Measurements from ENCODE around the gene TAS1R3.

The TAS1R3 gene

DNA sequence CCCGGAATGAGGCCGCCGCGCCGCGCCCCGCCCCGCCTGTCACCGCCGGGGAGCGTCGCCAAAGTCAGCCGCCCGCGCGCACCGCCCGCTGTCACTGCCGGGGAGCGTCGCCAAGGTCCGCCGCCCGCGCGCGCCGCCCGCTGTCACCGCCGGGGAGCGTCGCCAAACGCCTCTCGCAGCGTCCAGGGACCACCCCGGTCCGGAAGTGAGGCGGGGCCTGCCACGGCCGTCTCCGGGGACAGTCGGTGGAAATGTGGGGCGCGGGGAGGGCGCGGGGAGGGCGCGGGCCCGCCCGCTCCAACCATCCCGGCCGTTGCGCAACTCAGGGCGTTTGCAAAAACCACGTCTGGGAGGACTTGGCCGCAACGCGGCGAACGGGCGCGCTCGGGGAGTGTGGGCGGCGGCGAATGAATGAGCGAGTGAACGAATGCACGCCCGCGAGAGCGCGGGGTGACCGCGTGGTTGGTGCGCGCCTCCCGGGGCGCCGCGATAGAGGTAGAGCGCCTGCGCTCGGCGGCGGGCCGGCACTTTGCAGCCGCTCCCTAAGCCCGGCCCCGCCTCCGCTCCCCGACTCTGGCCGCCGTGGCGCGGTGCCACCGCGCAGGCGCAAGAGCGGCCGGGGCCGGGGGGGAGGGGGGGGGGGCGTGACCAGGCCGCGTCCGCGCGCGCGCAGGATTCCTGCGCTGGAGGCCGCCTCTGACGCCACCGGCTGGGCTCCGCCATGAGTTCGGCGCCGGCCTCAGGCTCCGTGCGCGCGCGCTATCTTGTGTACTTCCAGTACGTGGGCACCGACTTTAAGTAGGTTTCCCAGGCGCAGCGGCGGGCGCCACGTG is 22.9 kb upstream of the TAS1R3 start, which contains the start of the genes ACAP3 and PUSL1:
TSS of gene ACAP3 (minus strand) at position 8 of the 833 bp plus-strand sequence. CDS start 115 bp downstream, outside the sequence.
TSS of gene PUSL1 (plus strand) at position 675 of the 833 bp plus-strand sequence. CDS start at position 722, 47 bp downstream.
- WGBS (ENCODE audit: extremely low coverage, insufficient coverage, low lambda C conversion rate): no CpG with 5 or more reads among the region's 131 CpGs
- H4K8ac ChIP-seq (ENCODE audit: low read depth, low read length): no peak within 1 kb of the TSS

GRCh38 chr1:1308756-1309250 is 22.3 kb upstream of the TAS1R3 start:
- peak overlapping the region; percentile 91 for H3K9ac ChIP-seq (ENCODE audit: low read length)
- H3K4me1 ChIP-seq (ENCODE audit: control insufficient read depth, low read depth, low read length): peaks cover 11% of the 10 kb centered on the region
- H3K27me3 ChIP-seq (ENCODE audit: insufficient read depth, low read length, poor library complexity): no peaks in the 10 kb centered on the region
- DNase-seq: no peak
- H3K36me3 ChIP-seq (ENCODE audit: control insufficient read depth, insufficient read depth, low read length): peaks cover 15% of the 10 kb centered on the region
- H4K8ac ChIP-seq (ENCODE audit: low read depth, low read length): no peak overlapping the region
- H2BK120ac ChIP-seq (ENCODE audit: low read depth, low read length): no peak overlapping the region
- peaks cover 3% of the 10 kb centered on the region for H3K79me2 ChIP-seq (ENCODE audit: control insufficient read depth, insufficient read depth, low read length)
- H2BK5ac ChIP-seq (ENCODE audit: low read length): no peak overlapping the region
- peak overlapping the region; percentile 15 for H3K27ac ChIP-seq (ENCODE audit: low read depth, low read length)
- no peak overlapping the region for H3K4ac ChIP-seq (ENCODE audit: low read depth, low read length)
- peak overlapping the region; percentile 92 for H3K56ac ChIP-seq (ENCODE audit: low read length)
- peak overlapping the region; percentile 73 for H3K4me3 ChIP-seq (ENCODE audit: low read length)
- no CpG with 5 or more reads among the region's 66 CpGs for WGBS (ENCODE audit: extremely low coverage, insufficient coverage, low lambda C conversion rate)
- H4K5ac ChIP-seq (ENCODE audit: low read length): no peak overlapping the region
- peaks cover 11% of the 10 kb centered on the region for H3K79me1 ChIP-seq (ENCODE audit: low read length)
- H3K4me2 ChIP-seq (ENCODE audit: low read length): peak overlapping the region; percentile 87
- H2BK15ac ChIP-seq (replicated peaks; ENCODE audit: low read depth): no peak overlapping the region
- no peak overlapping the region for H2AK5ac ChIP-seq (ENCODE audit: low read length)
- peak overlapping the region; percentile 45 for H3K23ac ChIP-seq (ENCODE audit: low read length)
- peak overlapping the region; percentile 29 for H3K18ac ChIP-seq (ENCODE audit: low read length)

More for the DNA sequence above, 22.9 kb upstream of the TAS1R3 start, which contains the start of the genes ACAP3 and PUSL1:
- H3K79me2 ChIP-seq (ENCODE audit: control insufficient read depth, insufficient read depth, low read length): peaks cover 3% of the 10 kb centered on the region
- peak within 1 kb of the TSS; percentile 89 for H3K4me2 ChIP-seq (ENCODE audit: low read length)
- H3K9ac ChIP-seq (ENCODE audit: low read length): peak within 1 kb of the TSS; percentile 94
- H3K23ac ChIP-seq (ENCODE audit: low read length): peak within 1 kb of the TSS; percentile 66
- peaks cover 11% of the 10 kb centered on the region for H3K4me1 ChIP-seq (ENCODE audit: control insufficient read depth, low read depth, low read length)
- no peak within 1 kb of the TSS for H4K5ac ChIP-seq (ENCODE audit: low read length)
- DNase-seq: peak; percentile 93
- H3K18ac ChIP-seq (ENCODE audit: low read length): peak within 1 kb of the TSS; percentile 29
- H2BK120ac ChIP-seq (ENCODE audit: low read depth, low read length): no peak within 1 kb of the TSS
- peaks cover 9% of the 10 kb centered on the region for H3K36me3 ChIP-seq (ENCODE audit: control insufficient read depth, insufficient read depth, low read length)
- H2BK5ac ChIP-seq (ENCODE audit: low read length): peak within 1 kb of the TSS; percentile 59
- peak within 1 kb of the TSS; percentile 74 for H3K4me3 ChIP-seq (ENCODE audit: low read length)
- no peak within 1 kb of the TSS for H2BK15ac ChIP-seq (replicated peaks; ENCODE audit: low read depth)
- peak within 1 kb of the TSS; percentile 73 for H3K4ac ChIP-seq (ENCODE audit: low read depth, low read length)
- H3K27me3 ChIP-seq (ENCODE audit: insufficient read depth, low read length, poor library complexity): no peaks in the 10 kb centered on the region
- peaks cover 11% of the 10 kb centered on the region for H3K79me1 ChIP-seq (ENCODE audit: low read length)
- peak within 1 kb of the TSS; percentile 95 for H3K56ac ChIP-seq (ENCODE audit: low read length)
- peak within 1 kb of the TSS; percentile 89 for H3K27ac ChIP-seq (ENCODE audit: low read depth, low read length)
- peak within 1 kb of the TSS; percentile 17 for H2AK5ac ChIP-seq (ENCODE audit: low read length)

- Histone ChIP-seq H3K23ac (ENCODE audit: low read length) (peak overlapping the region; percentile 66), H2BK5ac (ENCODE audit: low read length) (no peak overlapping the region), H3K4ac (ENCODE audit: low read depth, low read length) (no peak overlapping the region), H4K8ac (ENCODE audit: low read depth, low read length) (no peak overlapping the region), H3K79me1 (ENCODE audit: low read length) (peaks cover 11% of the 10 kb centered on the region), H3K18ac (ENCODE audit: low read length) (peak overlapping the region; percentile 29), H3K27me3 (ENCODE audit: insufficient read depth, low read length, poor library complexity) (no peaks in the 10 kb centered on the region), H2BK120ac (ENCODE audit: low read depth, low read length) (no peak overlapping the region), H3K79me2 (ENCODE audit: control insufficient read depth, insufficient read depth, low read length) (peaks cover 3% of the 10 kb centered on the region), H3K27ac (ENCODE audit: low read depth, low read length) (no peak overlapping the region), H4K5ac (ENCODE audit: low read length) (no peak overlapping the region), H3K36me3 (ENCODE audit: control insufficient read depth, insufficient read depth, low read length) (peaks cover 19% of the 10 kb centered on the region), H2BK15ac (replicated peaks; ENCODE audit: low read depth) (no peak overlapping the region), H3K4me1 (ENCODE audit: control insufficient read depth, low read depth, low read length) (peaks cover 10% of the 10 kb centered on the region), H3K4me2 (ENCODE audit: low read length) (peak overlapping the region; percentile 87), H3K9ac (ENCODE audit: low read length) (peak overlapping the region; percentile 91), H2AK5ac (ENCODE audit: low read length) (no peak overlapping the region), H3K4me3 (ENCODE audit: low read length) (peak overlapping the region; percentile 73), H3K56ac (ENCODE audit: low read length) (peak overlapping the region; percentile 92)
- peak; percentile 57 for DNase-seq
- WGBS (ENCODE audit: extremely low coverage, insufficient coverage, low lambda C conversion rate): no CpG with 5 or more reads among the region's 57 CpGs
Measured at GRCh38 chr1:1309251-1310108, 21.6 kb upstream of the TAS1R3 start.

DNA sequence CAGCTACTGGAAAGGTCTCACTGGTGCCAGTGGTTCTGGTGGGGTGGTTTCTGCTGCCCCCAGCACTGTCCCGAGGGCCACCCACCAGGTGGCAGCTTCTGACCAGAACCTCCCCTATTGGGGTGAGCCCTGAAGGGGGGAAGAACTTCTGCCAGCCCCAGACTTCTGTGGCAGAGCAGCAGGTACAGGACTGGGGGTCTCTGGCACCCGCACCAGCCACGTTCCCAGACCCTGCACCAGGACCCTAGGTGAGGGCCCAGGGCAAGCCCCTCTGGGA is 21.0 kb upstream of the TAS1R3 start:
- Histone ChIP-seq H3K4me2 (ENCODE audit: low read length) (no peak overlapping the region), H4K5ac (ENCODE audit: low read length) (no peak overlapping the region), H3K4me1 (ENCODE audit: control insufficient read depth, low read depth, low read length) (peaks cover 9% of the 10 kb centered on the region), H3K9ac (ENCODE audit: low read length) (no peak overlapping the region), H3K36me3 (ENCODE audit: control insufficient read depth, insufficient read depth, low read length) (peaks cover 19% of the 10 kb centered on the region), H2AK5ac (ENCODE audit: low read length) (no peak overlapping the region), H3K79me2 (ENCODE audit: control insufficient read depth, insufficient read depth, low read length) (peaks cover 3% of the 10 kb centered on the region), H3K56ac (ENCODE audit: low read length) (peak overlapping the region; percentile 92), H2BK15ac (replicated peaks; ENCODE audit: low read depth) (no peak overlapping the region), H3K27ac (ENCODE audit: low read depth, low read length) (no peak overlapping the region), H4K8ac (ENCODE audit: low read depth, low read length) (no peak overlapping the region), H3K4ac (ENCODE audit: low read depth, low read length) (no peak overlapping the region), H3K27me3 (ENCODE audit: insufficient read depth, low read length, poor library complexity) (no peaks in the 10 kb centered on the region), H3K23ac (ENCODE audit: low read length) (no peak overlapping the region), H2BK120ac (ENCODE audit: low read depth, low read length) (no peak overlapping the region), H3K18ac (ENCODE audit: low read length) (no peak overlapping the region), H2BK5ac (ENCODE audit: low read length) (no peak overlapping the region), H3K79me1 (ENCODE audit: low read length) (peaks cover 14% of the 10 kb centered on the region), H3K4me3 (ENCODE audit: low read length) (no peak overlapping the region)
- DNase-seq: no peak
- WGBS (ENCODE audit: extremely low coverage, insufficient coverage, low lambda C conversion rate): no CpG with 5 or more reads among the region's 3 CpGs

GRCh38 chr1:1310476-1311053 is 20.5 kb upstream of the TAS1R3 start:
- Histone ChIP-seq H4K5ac (ENCODE audit: low read length) (no peak overlapping the region), H3K79me1 (ENCODE audit: low read length) (peaks cover 14% of the 10 kb centered on the region), H4K8ac (ENCODE audit: low read depth, low read length) (no peak overlapping the region), H3K36me3 (ENCODE audit: control insufficient read depth, insufficient read depth, low read length) (peaks cover 19% of the 10 kb centered on the region), H3K79me2 (ENCODE audit: control insufficient read depth, insufficient read depth, low read length) (peaks cover 3% of the 10 kb centered on the region), H3K27me3 (ENCODE audit: insufficient read depth, low read length, poor library complexity) (no peaks in the 10 kb centered on the region), H3K18ac (ENCODE audit: low read length) (no peak overlapping the region), H2BK15ac (replicated peaks; ENCODE audit: low read depth) (no peak overlapping the region), H3K4me2 (ENCODE audit: low read length) (no peak overlapping the region), H3K4me3 (ENCODE audit: low read length) (no peak overlapping the region), H2BK120ac (ENCODE audit: low read depth, low read length) (no peak overlapping the region), H3K4ac (ENCODE audit: low read depth, low read length) (no peak overlapping the region), H3K4me1 (ENCODE audit: control insufficient read depth, low read depth, low read length) (peaks cover 9% of the 10 kb centered on the region), H3K27ac (ENCODE audit: low read depth, low read length) (no peak overlapping the region), H2BK5ac (ENCODE audit: low read length) (no peak overlapping the region), H3K23ac (ENCODE audit: low read length) (no peak overlapping the region), H2AK5ac (ENCODE audit: low read length) (no peak overlapping the region), H3K56ac (ENCODE audit: low read length) (no peak overlapping the region), H3K9ac (ENCODE audit: low read length) (no peak overlapping the region)
- no peak for DNase-seq
- WGBS (ENCODE audit: extremely low coverage, insufficient coverage, low lambda C conversion rate): no CpG with 5 or more reads among the region's 21 CpGs
